SU-DHL-6 (cell line): ENCODE data around the gene CENATAC.
"Not testable (repeated sequence)": the region's sequence is repeated elsewhere in the genome, so short reads cannot be mapped to it uniquely, and the experiment has no call there.

Source experiments
- H2AFZ ChIP-seq: fragments of 200-600 bp; sonication (generic); 2 replicates; pipeline ENCODE4 v1.6.1; 2014; ENCODE audit warnings: low read depth, mild to moderate bottlenecking, moderate library complexity, mixed read lengths, antibody characterized with exemption, low read length; ENCODE audit not compliant: severe bottlenecking
- H3F3A ChIP-seq: fragments of 200-600 bp; shearing (Covaris generic); 2 replicates; pipeline ENCODE4 v1.6.0; 2016; ENCODE audit warnings: antibody characterized with exemption, mild to moderate bottlenecking; ENCODE audit not compliant: insufficient read depth
- H3K27ac ChIP-seq: fragments of 200-600 bp; sonication (generic); 2 replicates; pipeline ENCODE4 v1.5.1; 2016; ENCODE audit warnings: low read depth, mild to moderate bottlenecking, low read length, moderate library complexity, mixed read lengths
- H3K27me3 ChIP-seq: fragments of 200-600 bp; sonication (generic), shearing (Covaris generic); 2 replicates; pipeline ENCODE4 v1.6.0; 2014; ENCODE audit warnings: mild to moderate bottlenecking, low read length
- H3K36me3 ChIP-seq: fragments of 200-600 bp; sonication (generic); 2 replicates; pipeline ENCODE4 v1.6.1; 2014; ENCODE audit warnings: mild to moderate bottlenecking, low read length, mixed read lengths
- H3K4me2 ChIP-seq: fragments of 300-600, 200-600 bp; shearing (Covaris generic), sonication (generic); 2 replicates; pipeline ENCODE4 v1.6.0; 2014; ENCODE audit warnings: low read length, low read depth, mild to moderate bottlenecking; ENCODE audit not compliant: poor library complexity, severe bottlenecking
- H3K4me3 ChIP-seq: fragments of 200-600 bp; sonication (generic); 2 replicates; pipeline ENCODE4 v1.5.1; 2014; ENCODE audit warnings: antibody characterized with exemption, low read length, mild to moderate bottlenecking, mixed read lengths; ENCODE audit not compliant: insufficient read depth, poor library complexity, severe bottlenecking
- H3K79me2 ChIP-seq: fragments of 200-600 bp; sonication (generic); 2 replicates; pipeline ENCODE4 v1.6.1; 2014; ENCODE audit warnings: mild to moderate bottlenecking, low read length, moderate library complexity; ENCODE audit not compliant: insufficient read depth
- H3K9ac ChIP-seq: fragments of 200-600 bp; sonication (generic); 2 replicates; pipeline ENCODE4 v1.7.0; 2014; ENCODE audit warnings: mild to moderate bottlenecking, low read length
- H3K9me2 ChIP-seq: fragments of 200-600 bp; sonication (generic); replicated peaks from 2 replicates; pipeline ENCODE4 v1.6.1; 2014; ENCODE audit warnings: low read length; ENCODE audit not compliant: insufficient read depth
- H3K9me3 ChIP-seq: fragments of 200-600 bp; sonication (generic); 2 replicates; pipeline ENCODE4 v1.6.1; 2014; ENCODE audit warnings: low read length, mixed read lengths; ENCODE audit not compliant: insufficient read depth
- H4K20me1 ChIP-seq: fragments of 200-600 bp; sonication (generic); 2 replicates; pipeline ENCODE4 v1.6.1; 2014; ENCODE audit warnings: low read depth, mild to moderate bottlenecking, antibody characterized with exemption, low read length, moderate library complexity, mixed read lengths
- EZH2phosphoT487 ChIP-seq: fragments of 200-600 bp; sonication (generic), shearing (Covaris generic); conservative IDR thresholded peaks from 2 replicates; pipeline ENCODE4 v1.6.1; 2018; ENCODE audit warnings: mild to moderate bottlenecking, antibody characterized with exemption, low read length, moderate library complexity, mixed read lengths
- TF ChIP-seq, protein P1 (sequence below): fragments of 200-600 bp; sonication (generic); IDR thresholded peaks from one replicate; pipeline ENCODE4 v1.5.1; 2017; ENCODE audit warnings: antibody characterized with exemption, mild to moderate bottlenecking, low read length, moderate library complexity; ENCODE audit not compliant: insufficient read depth, poor library complexity, severe bottlenecking

CENATAC gene

DNA sequence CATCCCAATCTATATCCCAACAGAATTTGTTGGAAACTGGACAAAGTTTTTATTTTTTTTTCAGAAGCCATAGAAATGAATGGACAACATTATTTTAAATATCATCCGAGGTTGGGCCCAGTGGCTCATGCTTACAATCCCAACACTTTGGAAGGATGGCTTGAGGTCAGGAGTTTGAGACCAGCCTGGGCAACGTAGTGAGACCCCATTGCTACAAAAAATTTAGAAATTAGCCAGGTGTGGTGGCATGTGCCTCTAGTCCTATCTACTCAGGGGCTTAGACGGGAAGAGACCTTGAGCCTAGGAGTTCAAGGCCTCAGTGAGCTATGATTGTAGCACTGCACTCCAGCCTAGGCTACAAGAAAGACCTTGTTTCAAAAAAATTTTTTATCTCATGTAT, 36.9 kb downstream of the CENATAC start:
- Histone ChIP-seq H3K4me2 (no peak overlapping the region), H3K9me3 (no peaks in the 10 kb centered on the region), H3K9me2 (no peaks in the 10 kb centered on the region), H3K79me2 (peaks cover 4% of the 10 kb centered on the region), H4K20me1 (no peaks in the 10 kb centered on the region), H3K4me3 (no peak overlapping the region), H3K36me3 (no peaks in the 10 kb centered on the region), H2AFZ (no peak overlapping the region), H3F3A (no peaks in the 10 kb centered on the region; the same call in 1 of the 2 replicates), H3K27me3 (no peaks in the 10 kb centered on the region), H3K27ac (no peak overlapping the region), H3K9ac (no peak overlapping the region)
- TF ChIP-seq EZH2phosphoT487 = no peak
- TF ChIP-seq, protein P1, sequence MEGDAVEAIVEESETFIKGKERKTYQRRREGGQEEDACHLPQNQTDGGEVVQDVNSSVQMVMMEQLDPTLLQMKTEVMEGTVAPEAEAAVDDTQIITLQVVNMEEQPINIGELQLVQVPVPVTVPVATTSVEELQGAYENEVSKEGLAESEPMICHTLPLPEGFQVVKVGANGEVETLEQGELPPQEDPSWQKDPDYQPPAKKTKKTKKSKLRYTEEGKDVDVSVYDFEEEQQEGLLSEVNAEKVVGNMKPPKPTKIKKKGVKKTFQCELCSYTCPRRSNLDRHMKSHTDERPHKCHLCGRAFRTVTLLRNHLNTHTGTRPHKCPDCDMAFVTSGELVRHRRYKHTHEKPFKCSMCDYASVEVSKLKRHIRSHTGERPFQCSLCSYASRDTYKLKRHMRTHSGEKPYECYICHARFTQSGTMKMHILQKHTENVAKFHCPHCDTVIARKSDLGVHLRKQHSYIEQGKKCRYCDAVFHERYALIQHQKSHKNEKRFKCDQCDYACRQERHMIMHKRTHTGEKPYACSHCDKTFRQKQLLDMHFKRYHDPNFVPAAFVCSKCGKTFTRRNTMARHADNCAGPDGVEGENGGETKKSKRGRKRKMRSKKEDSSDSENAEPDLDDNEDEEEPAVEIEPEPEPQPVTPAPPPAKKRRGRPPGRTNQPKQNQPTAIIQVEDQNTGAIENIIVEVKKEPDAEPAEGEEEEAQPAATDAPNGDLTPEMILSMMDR = no peak

DNA sequence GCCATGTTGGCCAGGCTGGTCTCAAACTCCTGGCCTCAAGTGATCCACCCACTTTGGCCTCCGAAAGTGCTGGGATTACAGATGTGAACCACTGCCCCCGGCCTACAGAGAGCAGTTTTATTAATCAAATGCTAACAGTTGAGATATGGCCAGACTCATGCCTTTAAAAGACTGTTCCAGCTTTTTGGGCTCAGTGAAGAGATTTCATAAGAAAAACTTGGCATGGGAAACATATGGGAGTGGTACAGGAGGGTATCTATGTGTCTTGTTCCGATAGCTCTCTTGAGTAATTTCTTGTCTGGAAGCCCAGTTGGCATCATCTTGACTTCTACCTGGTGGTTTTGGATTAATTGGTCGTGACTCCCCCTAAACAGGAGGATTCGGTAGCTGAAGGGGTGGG, 40.9 kb downstream of the CENATAC start:
- Histone ChIP-seq H3K4me3 (no peak overlapping the region), H4K20me1 (no peaks in the 10 kb centered on the region), H3K9ac (no peak overlapping the region), H2AFZ (no peak overlapping the region), H3K9me2 (no peaks in the 10 kb centered on the region), H3K79me2 (no peaks in the 10 kb centered on the region), H3K27me3 (no peaks in the 10 kb centered on the region), H3K4me2 (no peak overlapping the region), H3K9me3 (no peaks in the 10 kb centered on the region), H3K36me3 (no peaks in the 10 kb centered on the region), H3K27ac (no peak overlapping the region), H3F3A (peaks cover 5% of the 10 kb centered on the region; the same call in 1 of the 2 replicates)
- TF ChIP-seq, protein P1 = no peak
- TF ChIP-seq EZH2phosphoT487 = no peak

DNA sequence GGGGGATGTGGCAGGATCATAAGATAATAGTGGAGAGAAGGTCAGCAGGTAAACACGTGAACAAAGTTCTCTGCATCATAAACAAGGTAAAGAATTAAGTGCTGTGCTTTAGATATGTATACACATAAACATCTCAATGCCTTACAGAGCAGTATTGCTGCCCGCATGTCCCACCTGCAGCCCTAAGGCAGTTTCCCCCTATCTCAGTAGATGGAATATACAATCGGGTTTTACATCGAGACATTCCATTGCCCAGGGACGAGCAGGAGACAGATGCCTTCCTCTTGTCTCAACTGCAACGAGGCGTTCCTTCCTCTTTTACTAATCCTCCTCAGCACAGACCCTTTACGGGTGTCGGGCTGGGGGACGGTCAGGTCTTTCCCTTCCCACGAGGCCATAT, 41.5 kb downstream of the CENATAC start:
- H3K9me3 ChIP-seq, H2AFZ ChIP-seq, H3K4me2 ChIP-seq, H3K9ac ChIP-seq, H3F3A ChIP-seq, H3K9me2 ChIP-seq, H3K27me3 ChIP-seq, H4K20me1 ChIP-seq, H3K79me2 ChIP-seq, H3K4me3 ChIP-seq, H3K36me3 ChIP-seq: not testable (repeated sequence)
- H3K27ac ChIP-seq = 0 out of 2 replicates have a peak overlapping the region, but pooled peaks have one; percentile 45

DNA sequence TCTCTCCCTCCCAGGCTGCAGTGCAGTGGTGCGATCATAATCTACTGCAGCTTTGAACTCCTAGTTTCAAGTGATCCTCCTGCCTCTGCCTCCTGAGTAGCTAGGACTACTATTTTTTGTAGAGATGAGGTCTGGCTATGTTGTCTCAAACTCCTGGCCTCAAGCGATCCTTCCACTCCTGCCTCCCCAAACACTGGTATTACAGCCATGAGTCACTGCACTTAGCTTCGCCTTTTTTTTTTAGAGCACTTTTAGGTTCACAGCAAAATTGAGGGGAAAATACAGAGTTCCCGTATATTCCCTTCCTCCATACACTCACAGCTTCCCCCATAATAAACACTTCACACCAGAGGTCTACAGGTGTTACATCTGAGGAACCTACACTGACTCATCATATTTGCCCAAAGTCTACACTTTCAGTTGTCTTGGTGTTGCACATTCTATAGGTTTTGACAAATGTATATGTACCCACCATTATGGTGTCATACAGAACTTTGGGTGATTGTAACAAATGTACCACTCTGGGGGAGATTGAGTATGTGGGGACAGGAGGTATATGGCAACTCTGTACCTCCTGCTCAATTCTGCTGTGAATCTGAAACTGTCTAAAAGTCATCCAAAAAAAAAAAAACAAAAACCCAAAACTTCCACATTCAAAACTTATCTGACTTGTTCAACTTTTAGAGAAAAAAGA, 44.0 kb downstream of the CENATAC start:
- Histone ChIP-seq H3K36me3 (no peaks in the 10 kb centered on the region), H3F3A (peaks cover 5% of the 10 kb centered on the region; the same call in 1 of the 2 replicates), H3K4me3 (no peak overlapping the region), H3K9ac (no peak overlapping the region), H3K9me2 (no peaks in the 10 kb centered on the region), H2AFZ (no peak overlapping the region), H4K20me1 (no peaks in the 10 kb centered on the region), H3K27ac (no peak overlapping the region), H3K27me3 (no peaks in the 10 kb centered on the region), H3K4me2 (no peak overlapping the region), H3K79me2 (no peaks in the 10 kb centered on the region), H3K9me3 (no peaks in the 10 kb centered on the region)
- no peak for TF ChIP-seq EZH2phosphoT487
